Prostate gland (tissue), 2 donors: Measurements from ENCODE around the gene RAPGEF2. TPM values are rescaled to one million over a fixed set of nuclear protein-coding genes. Genes with fewer than 3 reads are reported as not detected.

Source experiments
- DNase-seq: peaks from one replicate; pipeline ENCODE4 v3.0.0-alpha.2; 2019; ENCODE audit warnings: low spot score
- H3K27ac ChIP-seq, 2 donors: fragments of 200-600 bp; sonication (generic); 2 replicates each; pipeline ENCODE4 v1.5.1; 2017 to 2019
- H3K27me3 ChIP-seq: fragments of 200-600 bp; sonication (generic); replicated peaks from 2 replicates; pipeline ENCODE4 v1.5.1; 2019; ENCODE audit not compliant: insufficient read depth
- H3K36me3 ChIP-seq, 2 donors: fragments of 200-600 bp; sonication (generic); 1 replicate in 1 of 2; 2 replicates in 1 of 2; pipeline versions ENCODE4 v1.5.1 to v1.8.1; 2017 to 2019
- H3K4me1 ChIP-seq: fragments of 200-600 bp; sonication (generic); replicated peaks from 2 replicates; pipeline ENCODE4 v1.5.1; 2019
- H3K4me3 ChIP-seq, 2 donors: fragments of 200-600 bp; sonication (generic); 2 replicates each; pipeline ENCODE4 v1.5.1; 2017 to 2019
- H3K9me3 ChIP-seq: fragments of 200-600 bp; sonication (generic); 2 replicates; pipeline ENCODE4 v1.5.1; 2017
- POLR2A ChIP-seq: fragments of 450-650 bp; IDR thresholded peaks from one replicate; pipeline ENCODE4 v1.6.1; 2016; ENCODE audit warnings: antibody characterized with exemption, mild to moderate bottlenecking
- POLR2AphosphoS5 ChIP-seq: sonication (generic); formaldehyde crosslinking; IDR thresholded peaks from one replicate; pipeline ENCODE4 v1.6.1; 2017; ENCODE audit warnings: antibody characterized with exemption
- WGBS: methylation state at CpG from one replicate; pipeline ENCODE4 v1.1.5; 2018; 5-methylcytosine and 5-hydroxymethylcytosine counted together
- intact Hi-C: fragments of 100-400 bp; cut with DNase I; formaldehyde crosslinking; loops from one replicate; pipeline ENCODE4 v1.14.2; 2022
- total RNA-seq, 2 donors: library from RNA; depleted of rRNA; stranded (reverse); fragments of >200 nt; gene quantifications; one replicate each; pipeline ENCODE4 v1.1.0, GENCODE V29; 2016
- TF ChIP-seq, protein P1 (sequence below), 4 experiments: fragments of 200-600 bp in 2 of 4; fragments of 450-650 bp in 2 of 4; sonication (generic) in 2 of 4; IDR thresholded peaks; 1 replicate in 3 of 4; 2 replicates in 1 of 4; pipeline ENCODE4 v1.5.1; 2016 to 2019; ENCODE audit warnings: antibody characterized with exemption in 4 of 4, mild to moderate bottlenecking in 2 of 4, moderate library complexity in 2 of 4

The RAPGEF2 gene
- total RNA-seq, 2 donors from 2014 or later = 29.2 to 29.5 TPM

DNA sequence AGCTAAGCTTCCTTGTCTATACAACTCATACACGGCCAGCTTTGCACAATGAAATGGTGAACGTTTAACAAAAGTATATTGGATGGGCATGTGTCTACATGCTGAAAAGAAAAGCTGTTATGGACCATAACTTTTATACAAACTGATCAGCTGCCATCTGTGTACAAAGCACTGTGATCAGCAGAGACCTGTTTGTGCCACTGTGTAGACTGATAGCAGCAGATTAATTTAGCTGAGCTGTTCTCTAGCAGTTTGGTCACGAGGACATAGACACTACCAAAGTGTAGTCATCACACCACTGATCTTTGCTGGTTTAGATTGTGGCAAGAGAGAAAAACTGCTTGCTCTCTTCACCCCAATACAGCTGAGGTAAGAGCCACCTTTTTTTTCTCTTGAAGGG is 124.5 kb downstream of the RAPGEF2 start:
- Histone ChIP-seq H3K4me1 (no peaks in the 10 kb centered on the region), H3K27me3 (no peaks in the 10 kb centered on the region), H3K36me3 (no peaks in the 10 kb centered on the region), H3K27ac (peak overlapping the region in 1 of 2 donors; percentile 4), H3K4me3 (no peak overlapping the region), H3K9me3 (no peaks in the 10 kb centered on the region)
- peak; percentile 6 for TF ChIP-seq POLR2AphosphoS5
- no peak for TF ChIP-seq POLR2A
- intact Hi-C loops = no loop called here
- DNase-seq = peak; percentile 9
- WGBS = 40% methylated on average over 3 of the region's 3 CpGs

DNA sequence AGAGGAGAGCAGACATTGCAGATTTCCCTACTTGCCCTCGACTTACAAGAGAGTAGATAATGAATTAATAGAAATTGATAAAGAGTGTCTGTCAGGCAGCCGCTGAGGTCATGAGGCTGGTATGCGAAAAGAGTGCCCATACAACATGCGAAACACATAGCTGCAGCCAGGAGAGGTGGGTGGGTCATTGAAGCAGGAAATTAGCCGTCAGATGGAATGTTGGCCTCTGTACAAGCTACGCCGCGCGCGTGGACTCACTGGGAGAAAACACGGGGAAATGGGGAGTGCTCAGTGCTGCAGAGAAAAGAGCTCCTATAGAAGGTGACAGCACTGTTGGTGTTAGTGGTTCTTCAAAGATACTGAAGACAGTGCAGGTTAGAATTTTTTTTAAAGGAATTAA is 125.1 kb downstream of the RAPGEF2 start:
- Histone ChIP-seq H3K9me3 (no peaks in the 10 kb centered on the region), H3K4me3 (no peak overlapping the region), H3K36me3 (no peaks in the 10 kb centered on the region), H3K4me1 (no peaks in the 10 kb centered on the region), H3K27me3 (no peaks in the 10 kb centered on the region), H3K27ac (peak overlapping the region in 1 of 2 donors; percentile 4)
- intact Hi-C loops = no loop called here
- 32% methylated on average over 11 of the region's 11 CpGs for WGBS
- TF ChIP-seq, protein P1, sequence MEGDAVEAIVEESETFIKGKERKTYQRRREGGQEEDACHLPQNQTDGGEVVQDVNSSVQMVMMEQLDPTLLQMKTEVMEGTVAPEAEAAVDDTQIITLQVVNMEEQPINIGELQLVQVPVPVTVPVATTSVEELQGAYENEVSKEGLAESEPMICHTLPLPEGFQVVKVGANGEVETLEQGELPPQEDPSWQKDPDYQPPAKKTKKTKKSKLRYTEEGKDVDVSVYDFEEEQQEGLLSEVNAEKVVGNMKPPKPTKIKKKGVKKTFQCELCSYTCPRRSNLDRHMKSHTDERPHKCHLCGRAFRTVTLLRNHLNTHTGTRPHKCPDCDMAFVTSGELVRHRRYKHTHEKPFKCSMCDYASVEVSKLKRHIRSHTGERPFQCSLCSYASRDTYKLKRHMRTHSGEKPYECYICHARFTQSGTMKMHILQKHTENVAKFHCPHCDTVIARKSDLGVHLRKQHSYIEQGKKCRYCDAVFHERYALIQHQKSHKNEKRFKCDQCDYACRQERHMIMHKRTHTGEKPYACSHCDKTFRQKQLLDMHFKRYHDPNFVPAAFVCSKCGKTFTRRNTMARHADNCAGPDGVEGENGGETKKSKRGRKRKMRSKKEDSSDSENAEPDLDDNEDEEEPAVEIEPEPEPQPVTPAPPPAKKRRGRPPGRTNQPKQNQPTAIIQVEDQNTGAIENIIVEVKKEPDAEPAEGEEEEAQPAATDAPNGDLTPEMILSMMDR (IDR thresholded peaks at IDR 0.05) = peak in 2 of 4 experiments; percentile 7 to 53
- TF ChIP-seq POLR2A (no peak), POLR2AphosphoS5 (peak; percentile 42)
- DNase-seq = peak; percentile 47

DNA sequence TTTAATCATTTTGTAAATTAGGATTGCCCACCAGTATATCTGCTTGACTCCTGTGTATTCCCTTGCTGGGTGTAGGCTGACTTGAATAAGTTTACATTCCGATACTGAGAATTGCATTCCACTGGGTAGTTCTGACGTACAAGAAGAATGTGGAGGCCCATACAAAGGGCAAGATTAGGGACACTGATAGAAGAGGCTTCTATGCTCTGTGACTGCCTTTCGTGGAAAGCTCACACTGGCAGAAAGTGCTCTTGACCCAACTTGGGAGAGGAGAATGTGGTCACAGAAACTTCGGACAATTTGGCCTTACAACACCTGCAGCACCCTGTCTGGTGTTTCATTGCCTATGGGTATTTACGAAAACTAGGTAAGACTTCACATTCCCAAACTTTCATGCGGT is 126.3 kb downstream of the RAPGEF2 start:
- no peaks in the 10 kb centered on the region for H3K27me3 ChIP-seq
- H3K27ac ChIP-seq = no peak overlapping the region
- H3K4me1 ChIP-seq = no peaks in the 10 kb centered on the region
- TF ChIP-seq POLR2AphosphoS5 (no peak), POLR2A (no peak)
- TF ChIP-seq, protein P1 (IDR thresholded peaks at IDR 0.05) = no peak
- intact Hi-C loops = no loop called here
- no peaks in the 10 kb centered on the region for H3K9me3 ChIP-seq
- no peaks in the 10 kb centered on the region for H3K36me3 ChIP-seq
- DNase-seq = no peak
- no peak overlapping the region for H3K4me3 ChIP-seq
- WGBS = 82% methylated on average over 6 of the region's 6 CpGs

DNA sequence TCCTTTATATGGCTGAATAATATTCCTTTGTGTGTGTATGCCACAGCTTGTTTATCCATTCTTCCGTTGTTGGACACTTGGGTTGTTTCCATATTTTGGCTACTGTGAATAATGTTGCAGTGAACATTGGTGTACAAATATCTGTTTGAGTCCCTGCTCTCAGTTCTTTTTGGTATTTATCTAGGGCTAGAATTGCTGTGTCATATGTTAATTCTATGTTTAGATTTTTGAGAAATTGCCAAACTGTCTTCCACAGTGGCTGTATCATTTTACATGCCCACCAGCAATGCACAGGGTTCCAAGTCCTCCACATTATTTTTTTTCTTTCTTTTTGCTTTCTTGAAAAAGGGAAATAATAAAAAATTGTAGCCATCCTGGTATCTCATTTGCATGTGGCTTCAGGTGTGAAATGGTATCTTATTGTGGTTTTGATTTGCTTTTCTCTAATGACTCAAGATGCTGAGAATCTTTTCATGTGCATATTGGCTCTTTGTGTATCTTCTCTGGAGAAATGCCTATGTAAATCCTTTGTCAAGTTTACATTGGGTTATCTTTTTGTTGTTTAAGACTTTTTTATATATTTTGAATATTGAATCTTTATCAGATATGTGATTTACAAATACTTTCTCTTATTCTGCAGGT is 129.7 kb downstream of the RAPGEF2 start:
- TF ChIP-seq, protein P1 (IDR thresholded peaks at IDR 0.05) = no peak
- no peak for TF ChIP-seq POLR2AphosphoS5
- no peak for TF ChIP-seq POLR2A
- no peak overlapping the region for H3K27ac ChIP-seq
- no peaks in the 10 kb centered on the region for H3K9me3 ChIP-seq
- no peak overlapping the region for H3K4me3 ChIP-seq
- H3K36me3 ChIP-seq = no peaks in the 10 kb centered on the region
- WGBS = 83% methylated on average over 1 of the region's 1 CpG
- H3K4me1 ChIP-seq = no peaks in the 10 kb centered on the region
- intact Hi-C loops = no loop called here
- DNase-seq = no peak
- no peaks in the 10 kb centered on the region for H3K27me3 ChIP-seq

DNA sequence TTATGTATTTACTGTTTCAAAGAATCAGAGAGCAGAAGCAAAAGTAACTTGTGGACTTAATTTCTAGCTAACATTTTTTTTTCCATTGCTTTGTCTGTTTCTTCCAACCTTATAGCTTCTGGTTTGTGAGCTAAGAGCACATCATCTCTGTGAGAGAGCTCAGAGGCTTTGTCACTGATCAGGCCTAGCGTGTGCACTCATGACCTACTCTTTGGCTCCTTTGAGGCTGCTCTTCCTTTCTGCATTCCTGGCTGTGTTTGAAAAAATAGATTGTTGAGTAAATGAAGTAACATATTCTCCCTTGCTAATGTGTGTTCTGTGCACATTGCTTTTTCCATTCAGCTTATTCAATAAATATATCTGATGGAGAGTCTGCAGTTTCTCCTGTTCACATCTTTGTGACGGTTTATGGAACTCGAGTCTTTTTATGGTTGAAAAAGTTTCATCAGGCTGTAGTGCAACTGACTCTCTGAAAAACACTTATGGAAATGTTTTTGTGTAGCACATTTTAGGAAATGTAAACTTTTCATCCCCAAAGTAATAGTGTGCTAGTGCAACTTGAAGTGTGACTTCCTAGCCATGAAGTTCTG is 133.0 kb downstream of the RAPGEF2 start:
- Histone ChIP-seq H3K4me1 (no peaks in the 10 kb centered on the region), H3K27ac (no peak overlapping the region), H3K36me3 (no peaks in the 10 kb centered on the region), H3K27me3 (no peaks in the 10 kb centered on the region), H3K4me3 (no peak overlapping the region), H3K9me3 (no peaks in the 10 kb centered on the region)
- intact Hi-C loops = no loop called here
- DNase-seq = no peak
- TF ChIP-seq, protein P1 (IDR thresholded peaks at IDR 0.05) = no peak
- TF ChIP-seq POLR2A (no peak), POLR2AphosphoS5 (no peak)
- WGBS = 94% methylated on average over 3 of the region's 3 CpGs
